H1 (cell line): ENCODE results near the gene PTPN7. TPM values are rescaled to one million over a fixed set of nuclear protein-coding genes. Genes with fewer than 3 reads are reported as not detected.

Experiments used
- CTCF ChIA-PET: fragments of 300-600 bp; sonication (Branson Sonifier 250); formaldehyde crosslinking; loops from one replicate; lab custom pipeline; 2021; ENCODE audit not compliant: partially characterized antibody; lab: Charles Lee
- POLR2A ChIA-PET: fragments of 300-600 bp; sonication (Branson Sonifier 250); formaldehyde crosslinking; loops from one replicate; lab custom pipeline; 2021; ENCODE audit warnings: inconsistent platforms; ENCODE audit not compliant: partially characterized antibody; lab: Charles Lee
- DNase-seq, 2 experiments: peaks; one replicate each; pipeline versions ENCODE4 v3.0.0 to v3.0.0-alpha.2; 2010 to 2022; ENCODE audit warnings: low spot score in 2 of 2, low read depth in 1 of 2, mixed read lengths in 1 of 2
- FAIRE-seq: peaks from 2 replicates; lab custom pipeline; 2011; peaks lifted over from hg19 to GRCh38; lab: Jason Lieb, UNC
- H2AFZ ChIP-seq: 2 replicates; pipeline ENCODE4 v1.8.1; 2012; ENCODE audit warnings: low read length, inconsistent platforms
- H2AK5ac ChIP-seq: 2 replicates; pipeline ENCODE4 v1.6.1; 2013; ENCODE audit warnings: low read depth, low read length
- H2BK120ac ChIP-seq: replicated peaks from 2 replicates; pipeline ENCODE3; 2013; ENCODE audit warnings: low read depth, low read length, inconsistent platforms
- H2BK12ac ChIP-seq: 2 replicates; pipeline ENCODE4 v1.6.1; 2013; ENCODE audit warnings: low read depth, low read length
- H2BK15ac ChIP-seq: 2 replicates; pipeline ENCODE4 v1.6.1; 2013; ENCODE audit warnings: low read length
- H2BK20ac ChIP-seq: 2 replicates; pipeline ENCODE4 v1.6.1; 2013; ENCODE audit warnings: low read length
- H2BK5ac ChIP-seq: 2 replicates; pipeline ENCODE4 v1.6.1; 2013; ENCODE audit warnings: low read depth, low read length
- H3K14ac ChIP-seq: 2 replicates; pipeline ENCODE4 v1.6.1; 2013; ENCODE audit warnings: inconsistent platforms; ENCODE audit not compliant: insufficient read length
- H3K18ac ChIP-seq: 2 replicates; pipeline ENCODE4 v1.6.1; 2013; ENCODE audit warnings: low read length; ENCODE audit errors: extremely low read depth
- H3K23ac ChIP-seq: 2 replicates; pipeline ENCODE4 v1.6.1; 2013; ENCODE audit warnings: inconsistent platforms; ENCODE audit not compliant: insufficient read length
- H3K23me2 ChIP-seq: 2 replicates; pipeline ENCODE4 v1.6.1; 2013; ENCODE audit warnings: low read depth, low read length
- H3K27ac ChIP-seq: 2 replicates; pipeline ENCODE4 v1.6.1; 2011; ENCODE audit warnings: low read depth, low read length, inconsistent platforms
- H3K27me3 ChIP-seq, 4 experiments: replicated peaks in 1 of 4; 1 replicate in 1 of 4; 2 replicates in 3 of 4; pipeline versions ENCODE4 v1.6.1 to v1.8.1; 2011 to 2013; ENCODE audit warnings: low read length in 3 of 4, mild to moderate bottlenecking in 3 of 4, inconsistent platforms in 2 of 4, mixed read lengths in 2 of 4, moderate library complexity in 1 of 4; ENCODE audit not compliant: control insufficient read depth in 3 of 4, insufficient read depth in 3 of 4; ENCODE audit errors: extremely low read depth in 1 of 4
- H3K36me3 ChIP-seq, 4 experiments: 2 replicates each; pipeline versions ENCODE4 v1.6.1 to v1.8.1; 2011 to 2013; ENCODE audit warnings: mild to moderate bottlenecking in 4 of 4, low read length in 3 of 4, moderate library complexity in 2 of 4, control low read depth in 1 of 4, inconsistent platforms in 1 of 4; ENCODE audit not compliant: insufficient read depth in 4 of 4, control insufficient read depth in 2 of 4
- H3K4ac ChIP-seq: replicated peaks from 2 replicates; pipeline ENCODE3; 2013; ENCODE audit warnings: low read length, low read depth, mixed read lengths, inconsistent platforms; ENCODE audit not compliant: insufficient read length
- H3K4me1 ChIP-seq, 4 experiments: replicated peaks in 1 of 4; 1 replicate in 1 of 4; 2 replicates in 3 of 4; pipeline versions ENCODE4 v1.6.1 to v1.8.1; 2011 to 2013; ENCODE audit warnings: low read length in 3 of 4, inconsistent platforms in 2 of 4, mixed read lengths in 1 of 4; ENCODE audit not compliant: insufficient read depth in 4 of 4, control insufficient read depth in 3 of 4
- H3K4me2 ChIP-seq, 2 experiments: 2 replicates each; pipeline versions ENCODE4 v1.6.1 to v1.8.1; 2011 to 2013; ENCODE audit warnings: low read depth in 2 of 2, low read length in 2 of 2, control low read depth in 1 of 2, inconsistent platforms in 1 of 2, mild to moderate bottlenecking in 1 of 2; ENCODE audit not compliant: insufficient read depth in 1 of 2
- H3K4me3 ChIP-seq, 4 experiments: fragments of 200-600, 300-600 bp in 1 of 4; sonication (generic), shearing (Covaris generic), sonication (Bioruptor Twin) in 1 of 4; 2 replicates each; pipeline versions ENCODE4 v1.5.1 to v1.8.1; 2011 to 2016; ENCODE audit warnings: low read length in 4 of 4, low read depth in 3 of 4, control low read depth in 2 of 4, inconsistent platforms in 2 of 4, mild to moderate bottlenecking in 2 of 4, mixed read lengths in 1 of 4, moderate library complexity in 1 of 4; ENCODE audit not compliant: insufficient read depth in 2 of 4; ENCODE audit errors: extremely low read depth in 1 of 4
- H3K56ac ChIP-seq: replicated peaks from 2 replicates; pipeline ENCODE3; 2013; ENCODE audit warnings: low read depth, mild to moderate bottlenecking, mixed read lengths, low read length, inconsistent platforms; ENCODE audit not compliant: insufficient read length
- H3K79me1 ChIP-seq: 2 replicates; pipeline ENCODE4 v1.6.1; 2013; ENCODE audit warnings: low read depth, low read length, control low read depth
- H3K79me2 ChIP-seq, 2 experiments: 2 replicates each; pipeline versions ENCODE4 v1.6.1 to v1.8.1; 2012 to 2013; ENCODE audit warnings: low read length in 2 of 2, mild to moderate bottlenecking in 2 of 2, inconsistent platforms in 1 of 2; ENCODE audit not compliant: insufficient read depth in 2 of 2, control insufficient read depth in 1 of 2
- H3K9ac ChIP-seq, 4 experiments: replicated peaks in 1 of 4; 1 replicate in 1 of 4; 2 replicates in 3 of 4; pipeline versions ENCODE4 v1.6.1 to v1.8.1; 2011 to 2013; ENCODE audit warnings: low read depth in 3 of 4, low read length in 3 of 4, control low read depth in 2 of 4, mild to moderate bottlenecking in 2 of 4, moderate library complexity in 2 of 4, inconsistent platforms in 1 of 4; ENCODE audit errors: extremely low read depth in 1 of 4
- H3K9me3 ChIP-seq, 2 experiments: 2 replicates each; pipeline versions ENCODE4 v1.6.1 to v1.8.1; 2012 to 2013; ENCODE audit warnings: mild to moderate bottlenecking in 2 of 2, moderate library complexity in 2 of 2, control low read depth in 1 of 2, inconsistent platforms in 1 of 2, low read depth in 1 of 2, low read length in 1 of 2, mixed read lengths in 1 of 2; ENCODE audit not compliant: insufficient read depth in 2 of 2
- H4K20me1 ChIP-seq, 2 experiments: replicated peaks in 1 of 2; 2 replicates each; pipeline versions ENCODE3 to v1.8.1; 2011 to 2013; ENCODE audit warnings: inconsistent platforms in 2 of 2, low read length in 2 of 2, mild to moderate bottlenecking in 1 of 2; ENCODE audit not compliant: insufficient read depth in 2 of 2, control insufficient read depth in 1 of 2
- H4K5ac ChIP-seq: 2 replicates; pipeline ENCODE4 v1.6.1; 2013; ENCODE audit warnings: low read length, low read depth, mixed read lengths, inconsistent platforms; ENCODE audit not compliant: insufficient read length
- H4K8ac ChIP-seq: 2 replicates; pipeline ENCODE4 v1.8.0; 2013; ENCODE audit warnings: mild to moderate bottlenecking, moderate library complexity, low read length, inconsistent platforms; ENCODE audit not compliant: insufficient read depth; ENCODE audit errors: extremely low read depth
- H4K91ac ChIP-seq: replicated peaks from 2 replicates; pipeline ENCODE3; 2013; ENCODE audit warnings: low read length, mixed read lengths, inconsistent platforms; ENCODE audit not compliant: insufficient read length
- BCL11A ChIP-seq, 2 experiments: IDR thresholded peaks; one replicate each; pipeline ENCODE4 v1.6.1; 2011; ENCODE audit warnings: low read depth in 2 of 2, low read length in 2 of 2, mild to moderate bottlenecking in 2 of 2
- CBX5 ChIP-seq: fragments of 300-800, 300-1000 bp; sonication (generic); IDR thresholded peaks from 2 replicates; pipeline ENCODE4 v1.7.1; 2016; ENCODE audit warnings: antibody characterized with exemption, low read length, low read depth
- EGR1 ChIP-seq: IDR thresholded peaks from 2 replicates; pipeline ENCODE4 v1.6.1; 2011; ENCODE audit warnings: low read depth, low read length, borderline replicate concordance
- JUND ChIP-seq: IDR thresholded peaks from 2 replicates; pipeline ENCODE4 v1.6.1; 2011; ENCODE audit warnings: mild to moderate bottlenecking, improper control_type of control experiment, low read length
- KDM4A ChIP-seq: IDR thresholded peaks from one replicate; pipeline ENCODE4 v1.7.1; 2012; ENCODE audit warnings: low read depth, mild to moderate bottlenecking, moderate library complexity, low read length, inconsistent platforms; ENCODE audit not compliant: severe bottlenecking
- KDM5A ChIP-seq: fragments of 200-600 bp; IDR thresholded peaks from 2 replicates; pipeline ENCODE4 v1.7.1; 2012; ENCODE audit warnings: mild to moderate bottlenecking, low read length, inconsistent platforms, mixed read lengths
- POU5F1 ChIP-seq: IDR thresholded peaks from 2 replicates; pipeline ENCODE4 v1.6.1; 2011; ENCODE audit warnings: low read depth, mild to moderate bottlenecking, low read length, moderate library complexity
- RXRA ChIP-seq: IDR thresholded peaks from 2 replicates; pipeline ENCODE4 v1.6.1; 2011; ENCODE audit warnings: low read depth, mild to moderate bottlenecking, low read length, moderate library complexity; ENCODE audit not compliant: insufficient read depth
- SAP30 ChIP-seq: fragments of 300-600 bp; sonication (generic); IDR thresholded peaks from 2 replicates; pipeline ENCODE4 v1.7.1; 2012; ENCODE audit warnings: low read length, moderate library complexity, mild to moderate bottlenecking, inconsistent platforms; ENCODE audit not compliant: insufficient read depth, insufficient replicate concordance
- SIRT6 ChIP-seq: IDR thresholded peaks from one replicate; pipeline ENCODE4 v1.7.1; 2012; ENCODE audit warnings: low read length, inconsistent platforms
- SP1 ChIP-seq: IDR thresholded peaks from 2 replicates; pipeline ENCODE4 v1.6.1; 2011; ENCODE audit warnings: low read depth, low read length
- SP4 ChIP-seq: IDR thresholded peaks from 2 replicates; pipeline ENCODE4 v1.6.1; 2012; ENCODE audit warnings: low read length, inconsistent platforms
- TBP ChIP-seq: IDR thresholded peaks from 2 replicates; pipeline ENCODE4 v1.6.1; 2011; ENCODE audit warnings: low read depth, low read length, improper control_type of control experiment
- USF2 ChIP-seq: IDR thresholded peaks from 2 replicates; pipeline ENCODE4 v1.6.1; 2011; ENCODE audit warnings: low read length, improper control_type of control experiment
- WGBS, 2 experiments: shearing (Covaris generic) in 1 of 2; methylation state at CpG; one replicate each; pipeline versions ENCODE4 v1.1.6 to v1.1.7; 2013 to 2015; ENCODE audit warnings: low lambda C conversion rate in 2 of 2, mixed read lengths in 2 of 2, inconsistent platforms in 1 of 2, low coverage in 1 of 2, missing lambda C conversion rate in 1 of 2; ENCODE audit not compliant: insufficient replicate concordance in 2 of 2, insufficient coverage in 1 of 2, insufficient read length in 1 of 2; ENCODE audit errors: extremely low coverage in 1 of 2, missing lambda C conversion rate in 1 of 2; 5-methylcytosine and 5-hydroxymethylcytosine counted together
- polyA plus RNA-seq, 7 experiments: library from polyadenylated mRNA; depleted of rRNA in 3 of 7; stranded (reverse) in 5 of 7; unstranded in 2 of 7; fragments of >200 nt in 5 of 7; fragments of 200-250 nt in 2 of 7; gene quantifications; 1 replicate in 5 of 7; 2 replicates in 1 of 7; 4 replicates in 1 of 7; pipeline versions ENCODE4 v1.2.1 to v1.2.3, GENCODE V29; 2011 to 2013; ENCODE audit warnings: missing spikeins in 2 of 7, mixed read lengths in 2 of 7
- total RNA-seq: library from RNA; stranded (reverse); fragmentation: NEBNext Ultra II Directional; extraction: Animal tissue kit (Norgen Biotek cat#: 25700); gene quantifications from 2 replicates; pipeline ENCODE4 v1.2.1, GENCODE V29; 2021

PTPN7 gene
- total and polyA plus RNA-seq, 2 of the 8 experiments (the other 6 are each of a cell fraction or from before 2014, with no cell fraction given) = 0.20 TPM; not detected in 1

DNA sequence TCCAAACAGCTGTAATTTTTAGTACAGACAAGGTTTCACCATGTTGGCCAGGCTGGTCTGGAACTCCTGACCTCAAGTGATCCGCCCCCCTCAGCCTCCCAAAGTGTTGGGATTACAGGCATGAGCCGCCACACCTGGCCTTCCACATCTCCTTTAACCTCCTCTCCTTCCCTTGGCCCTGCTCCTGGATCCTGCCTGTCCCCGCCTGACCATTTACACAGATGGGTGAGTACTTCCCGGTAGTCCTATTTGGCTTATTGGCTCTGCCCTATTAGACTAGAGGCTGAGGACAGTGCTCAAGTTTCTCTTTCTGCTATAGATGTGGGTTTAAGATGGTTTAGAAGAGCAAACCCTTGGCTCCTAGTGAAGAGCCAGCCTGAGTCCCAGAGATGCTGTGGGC is 7.1 kb downstream of the PTPN7 start:
- Histone ChIP-seq H4K5ac (no peak overlapping the region), H3K14ac (no peak overlapping the region), H3K4me3 (no peak overlapping the region), H3K4me1 (peaks cover 0 to 3% (median 0%) of the 10 kb centered on the region in 4 experiments; a peak in 2 of 7 replicates), H4K20me1 (no peaks in the 10 kb centered on the region), H3K27ac (no peak overlapping the region), H3K4ac (no peak overlapping the region), H3K79me2 (no peaks in the 10 kb centered on the region), H3K9ac (no peak overlapping the region), H2BK20ac (no peak overlapping the region), H4K91ac (no peak overlapping the region), H3K23ac (no peak overlapping the region), H3K18ac (no peak overlapping the region), H2BK12ac (no peak overlapping the region), H3K9me3 (no peaks in the 10 kb centered on the region; a peak in 1 of 4 replicates), H3K4me2 (no peak overlapping the region), H3K56ac (no peak overlapping the region), H2AFZ (no peak overlapping the region), H2AK5ac (no peak overlapping the region), H2BK15ac (no peak overlapping the region), H2BK120ac (no peak overlapping the region), H3K36me3 (no peaks in the 10 kb centered on the region), H3K23me2 (no peaks in the 10 kb centered on the region), H3K27me3 (no peaks in the 10 kb centered on the region), H2BK5ac (no peak overlapping the region), H4K8ac (no peak overlapping the region), H3K79me1 (no peaks in the 10 kb centered on the region)
- ChIA-PET CTCF (interaction anchor here (0.6 to 5.2 kb wide), 13 partner anchors 8 to 305 kb away, joined by 3 to 77 read pairs (median 10); partner anchors contain the start of gene ARL8A), POLR2A (interaction anchor here (1.2 to 1.9 kb wide), 2 partner anchors 9 to 146 kb away, joined by 3 to 6 read pairs; partner anchors contain the start of gene ARL8A)
- FAIRE-seq (no peak), DNase-seq (no peak)
- 90% methylated on average over 4 of the region's 4 CpGs; no CpG with 5 or more reads in 1 of the 2 experiments for WGBS, 2 experiments
- TF ChIP-seq TBP = no peak
- TF ChIP-seq KDM5A = no peak
- TF ChIP-seq KDM4A = no peak
- TF ChIP-seq RXRA = no peak
- no peak for TF ChIP-seq EGR1
- TF ChIP-seq POU5F1 = no peak
- TF ChIP-seq JUND = no peak
- TF ChIP-seq SP4 = no peak
- no peak for TF ChIP-seq SP1
- TF ChIP-seq USF2 = no peak
- no peak for TF ChIP-seq CBX5
- TF ChIP-seq BCL11A (IDR thresholded peaks at IDR 0.05; ENCODE audit: low read depth in 2 of 2, low read length in 2 of 2) = no peak
- no peak for TF ChIP-seq SIRT6
- no peak for TF ChIP-seq SAP30
